WTC11 (cell line): ENCODE results near the gene SPATA24. TPM values are rescaled to one million over a fixed set of nuclear protein-coding genes. Genes with fewer than 3 reads are reported as not detected.
"Not testable (repeated sequence)": the region's sequence is repeated elsewhere in the genome, so short reads cannot be mapped to it uniquely, and the experiment has no call there.

Experiments used
- ATAC-seq: fragments of 200-7000 bp; cut with Tn5 transposase; 2 replicates; pipeline ENCODE4 v1.10.0; 2021; ENCODE audit warnings: mild to moderate bottlenecking, moderate library complexity
- CTCF ChIA-PET: fragments of 300-600 bp; sonication (Branson Sonifier 250); formaldehyde crosslinking; loops from one replicate; lab custom pipeline; 2021; ENCODE audit warnings: antibody characterized with exemption; lab: Charles Lee
- POLR2A ChIA-PET: fragments of 350-600 bp; sonication (Branson Sonifier 250); formaldehyde crosslinking; loops from one replicate; lab custom pipeline; 2021; ENCODE audit warnings: antibody characterized with exemption; lab: Charles Lee
- DNase-seq: peaks from one replicate; pipeline ENCODE4 v3.0.0; 2021; ENCODE audit warnings: low spot score
- H3K27ac Mint-ChIP-seq: 2 replicates; pipeline ENCODE4 v1.8.0; 2021; ENCODE audit warnings: mixed read lengths
- H3K27me3 Mint-ChIP-seq: 2 replicates; pipeline ENCODE4 v1.8.0; 2021; ENCODE audit warnings: low read depth, mild to moderate bottlenecking, moderate library complexity, mixed read lengths
- H3K36me3 Mint-ChIP-seq: 2 replicates; pipeline ENCODE4 v1.8.0; 2021; ENCODE audit warnings: mixed read lengths
- H3K4me1 Mint-ChIP-seq: 2 replicates; pipeline ENCODE4 v1.8.0; 2022; ENCODE audit warnings: mixed read lengths
- H3K4me3 Mint-ChIP-seq: 2 replicates; pipeline ENCODE4 v1.8.0; 2021; ENCODE audit warnings: mild to moderate bottlenecking, moderate library complexity, mixed read lengths
- H3K9me3 Mint-ChIP-seq: 2 replicates; pipeline ENCODE4 v1.8.0; 2021; ENCODE audit warnings: mixed read lengths
- ZNF121 ChIP-seq: sonication (generic); formaldehyde crosslinking; IDR thresholded peaks from 2 replicates; pipeline ENCODE4 v1.8.0; 2023; ENCODE audit warnings: missing genetic modification reagents
- total RNA-seq: library from RNA; stranded (reverse); gene quantifications from 3 replicates; pipeline ENCODE4 v1.2.3, GENCODE V29; 2021

Gene SPATA24
- total RNA-seq, 1 experiment from 2014 or later: 13.2 TPM

DNA sequence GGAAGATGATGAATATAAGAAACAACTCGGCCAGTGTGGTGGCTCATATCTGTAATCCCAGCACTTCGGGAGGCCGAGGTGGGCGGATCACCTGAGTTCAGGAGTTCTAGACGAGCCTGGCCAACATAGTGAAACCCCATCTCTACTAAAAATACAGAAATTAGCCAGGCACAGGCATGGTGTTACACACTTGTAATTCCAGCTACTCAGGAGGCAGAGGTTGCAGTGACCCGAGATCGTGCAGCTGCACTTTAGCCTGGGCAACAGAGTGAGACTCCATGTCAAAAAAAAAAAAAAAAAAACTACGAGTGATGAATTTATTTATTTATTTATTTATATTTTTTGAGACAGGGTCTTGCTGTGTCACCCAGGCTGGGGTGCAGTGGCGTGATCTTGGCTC is 56.0 kb downstream of the SPATA24 start:
- CTCF ChIA-PET: interaction anchor here (0.7 kb wide), 1 partner anchor 487 kb away, joined by 3 read pairs; no protein-coding TSS in a partner anchor
- POLR2A ChIA-PET: interaction anchor here (0.6 to 0.7 kb wide), 2 partner anchors 9 to 27 kb away, joined by 3 read pairs; no protein-coding TSS in a partner anchor
- not testable (repeated sequence) for ATAC-seq, H3K9me3 Mint-ChIP-seq, H3K27ac Mint-ChIP-seq, DNase-seq, H3K27me3 Mint-ChIP-seq, H3K4me3 Mint-ChIP-seq
- peaks cover 16% of the 10 kb centered on the region for H3K4me1 Mint-ChIP-seq
- peak; percentile 54; the same call in 1 of the 2 replicates for TF ChIP-seq ZNF121 (CRISPR knock-in tag)
- peaks cover 40% of the 10 kb centered on the region for H3K36me3 Mint-ChIP-seq

Other genes with a start within 250 kb of the SPATA24 start
- 10.7 to 14.0 TPM (median 10.7 TPM) in 3 replicates for gene SIL1, start 205.7 kb downstream of the SPATA24 start, total RNA-seq
- gene MATR3, start 110.3 kb downstream of the SPATA24 start, total RNA-seq: 228 to 290 TPM (median 233 TPM) in 3 replicates
- gene PAIP2, start 62.2 kb downstream of the SPATA24 start, total RNA-seq: 122 to 126 TPM (median 126 TPM) in 3 replicates
- not detected in 3 replicates for gene SLC23A1, start 20.8 kb downstream of the SPATA24 start, total RNA-seq
- gene MZB1, start 14.2 kb downstream of the SPATA24 start, total RNA-seq: 0.85 to 1.8 TPM (median 1.1 TPM) in 3 replicates
- gene PROB1, start 9.0 kb downstream of the SPATA24 start, total RNA-seq: 2.5 to 3.3 TPM (median 3.2 TPM) in 3 replicates
- 23.7 to 29.1 TPM (median 28.9 TPM) in 3 replicates for gene DNAJC18, start 35.4 kb upstream of the SPATA24 start, total RNA-seq
- 1.8 to 2.7 TPM (median 2.3 TPM) in 3 replicates for gene ECSCR, start 58.7 kb upstream of the SPATA24 start, total RNA-seq
- gene SMIM33, start 66.9 kb upstream of the SPATA24 start, total RNA-seq: not detected in 3 replicates
- 0.37 to 1.6 TPM (median 0.64 TPM) in 3 replicates for gene STING1, start 78.7 kb upstream of the SPATA24 start, total RNA-seq
- 183 to 204 TPM (median 184 TPM) in 3 replicates for gene UBE2D2, start 157.2 kb upstream of the SPATA24 start, total RNA-seq
- 77.5 to 97.2 TPM (median 78.0 TPM) in 3 replicates for gene CXXC5, start 244.3 kb upstream of the SPATA24 start, total RNA-seq